ENCODE measurements around the gene MIS12. TPM values are rescaled to one million over a fixed set of nuclear protein-coding genes. Genes with fewer than 3 reads are reported as not detected.

MIS12 gene
- total and polyA plus RNA-seq, 9 of the 15 experiments (the other 6 are each of a cell fraction or from before 2014, with no cell fraction given) = 13.5 to 31.9 (median 25.5) TPM

DNA sequence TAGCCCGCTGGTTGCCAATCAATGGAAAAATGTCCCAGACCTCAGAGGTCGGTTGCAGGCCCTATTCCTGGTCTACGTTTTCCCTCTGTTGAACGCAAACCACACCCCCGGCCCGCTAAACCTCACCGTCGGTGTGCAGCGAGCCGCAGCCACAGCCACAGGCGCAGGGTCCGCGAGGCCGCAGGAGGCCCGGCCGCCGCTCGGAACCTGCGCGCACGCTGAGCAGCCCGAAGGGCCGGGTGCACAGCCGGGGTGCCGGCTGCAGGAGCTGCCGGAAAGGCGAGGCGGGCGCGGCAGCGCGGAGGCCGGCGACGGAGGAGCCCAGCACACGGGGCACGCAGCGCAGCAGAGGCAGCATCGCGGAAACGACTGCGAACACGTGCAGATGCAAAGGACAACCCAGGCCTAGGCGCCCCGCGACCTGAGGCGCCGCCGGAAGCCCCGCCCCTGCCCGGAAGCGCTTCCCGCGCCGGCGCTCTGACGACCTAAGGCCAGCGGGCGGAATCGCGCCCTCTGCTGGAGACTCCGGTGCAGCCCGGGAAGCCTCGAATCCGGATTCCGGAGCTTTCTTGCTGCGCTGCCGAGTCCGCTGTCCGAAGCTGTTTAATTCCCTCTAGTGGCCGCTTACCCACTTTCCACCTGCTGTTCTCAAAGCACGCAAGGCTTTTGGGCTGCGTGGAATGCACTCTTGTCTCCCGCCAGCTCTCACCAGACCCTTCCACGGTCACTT is 47.5 kb upstream of the MIS12 start, which contains the start of gene C1QBP (continued):
- TF ChIP-seq, protein P1, sequence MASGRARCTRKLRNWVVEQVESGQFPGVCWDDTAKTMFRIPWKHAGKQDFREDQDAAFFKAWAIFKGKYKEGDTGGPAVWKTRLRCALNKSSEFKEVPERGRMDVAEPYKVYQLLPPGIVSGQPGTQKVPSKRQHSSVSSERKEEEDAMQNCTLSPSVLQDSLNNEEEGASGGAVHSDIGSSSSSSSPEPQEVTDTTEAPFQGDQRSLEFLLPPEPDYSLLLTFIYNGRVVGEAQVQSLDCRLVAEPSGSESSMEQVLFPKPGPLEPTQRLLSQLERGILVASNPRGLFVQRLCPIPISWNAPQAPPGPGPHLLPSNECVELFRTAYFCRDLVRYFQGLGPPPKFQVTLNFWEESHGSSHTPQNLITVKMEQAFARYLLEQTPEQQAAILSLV (tag; IDR thresholded peaks at IDR 0.05) = no peak
- TF ChIP-seq, protein P2, sequence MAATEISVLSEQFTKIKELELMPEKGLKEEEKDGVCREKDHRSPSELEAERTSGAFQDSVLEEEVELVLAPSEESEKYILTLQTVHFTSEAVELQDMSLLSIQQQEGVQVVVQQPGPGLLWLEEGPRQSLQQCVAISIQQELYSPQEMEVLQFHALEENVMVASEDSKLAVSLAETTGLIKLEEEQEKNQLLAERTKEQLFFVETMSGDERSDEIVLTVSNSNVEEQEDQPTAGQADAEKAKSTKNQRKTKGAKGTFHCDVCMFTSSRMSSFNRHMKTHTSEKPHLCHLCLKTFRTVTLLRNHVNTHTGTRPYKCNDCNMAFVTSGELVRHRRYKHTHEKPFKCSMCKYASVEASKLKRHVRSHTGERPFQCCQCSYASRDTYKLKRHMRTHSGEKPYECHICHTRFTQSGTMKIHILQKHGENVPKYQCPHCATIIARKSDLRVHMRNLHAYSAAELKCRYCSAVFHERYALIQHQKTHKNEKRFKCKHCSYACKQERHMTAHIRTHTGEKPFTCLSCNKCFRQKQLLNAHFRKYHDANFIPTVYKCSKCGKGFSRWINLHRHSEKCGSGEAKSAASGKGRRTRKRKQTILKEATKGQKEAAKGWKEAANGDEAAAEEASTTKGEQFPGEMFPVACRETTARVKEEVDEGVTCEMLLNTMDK (IDR thresholded peaks at IDR 0.05; ENCODE audit: borderline replicate concordance, insufficient read depth, low read depth, low read length, poor library complexity, severe bottlenecking) = peak; percentile 88
- TF ChIP-seq ZBTB7A (IDR thresholded peaks at IDR 0.05; ENCODE audit: borderline replicate concordance, control insufficient read depth, low read depth, low read length) (no peak), ARID1B (IDR thresholded peaks at IDR 0.05) (no peak), MBD1 (CRISPR knock-in tag; IDR thresholded peaks at IDR 0.05) (no peak), PHF20 (IDR thresholded peaks at IDR 0.05; ENCODE audit: partially characterized antibody) (peak; percentile 63), TEAD1 (CRISPR knock-in tag; IDR thresholded peaks at IDR 0.05) (no peak), SIN3A (IDR thresholded peaks at IDR 0.05; ENCODE audit: borderline replicate concordance in 2 of 2, control insufficient read depth in 1 of 2, low read depth in 2 of 2, low read length in 2 of 2) (peak; percentile 83 to 88; a peak in 2 of 4 replicates), POLR2G (IDR thresholded peaks at IDR 0.05; ENCODE audit: low read depth, low read length) (peak; percentile 89), EHMT2 (IDR thresholded peaks at IDR 0.05) (no peak), DACH1 (IDR thresholded peaks at IDR 0.05; ENCODE audit: partially characterized antibody) (no peak), ZNF197 (CRISPR knock-in tag; IDR thresholded peaks at IDR 0.05; ENCODE audit: low read depth) (no peak), BHLHE40 (IDR thresholded peaks at IDR 0.05; ENCODE audit: low read length) (peak; percentile 61; the same call in 1 of the 2 replicates), SUPT5H (IDR thresholded peaks at IDR 0.05) (peak; percentile 47; the same call in 1 of the 2 replicates)
- TF ChIP-seq, protein P3, sequence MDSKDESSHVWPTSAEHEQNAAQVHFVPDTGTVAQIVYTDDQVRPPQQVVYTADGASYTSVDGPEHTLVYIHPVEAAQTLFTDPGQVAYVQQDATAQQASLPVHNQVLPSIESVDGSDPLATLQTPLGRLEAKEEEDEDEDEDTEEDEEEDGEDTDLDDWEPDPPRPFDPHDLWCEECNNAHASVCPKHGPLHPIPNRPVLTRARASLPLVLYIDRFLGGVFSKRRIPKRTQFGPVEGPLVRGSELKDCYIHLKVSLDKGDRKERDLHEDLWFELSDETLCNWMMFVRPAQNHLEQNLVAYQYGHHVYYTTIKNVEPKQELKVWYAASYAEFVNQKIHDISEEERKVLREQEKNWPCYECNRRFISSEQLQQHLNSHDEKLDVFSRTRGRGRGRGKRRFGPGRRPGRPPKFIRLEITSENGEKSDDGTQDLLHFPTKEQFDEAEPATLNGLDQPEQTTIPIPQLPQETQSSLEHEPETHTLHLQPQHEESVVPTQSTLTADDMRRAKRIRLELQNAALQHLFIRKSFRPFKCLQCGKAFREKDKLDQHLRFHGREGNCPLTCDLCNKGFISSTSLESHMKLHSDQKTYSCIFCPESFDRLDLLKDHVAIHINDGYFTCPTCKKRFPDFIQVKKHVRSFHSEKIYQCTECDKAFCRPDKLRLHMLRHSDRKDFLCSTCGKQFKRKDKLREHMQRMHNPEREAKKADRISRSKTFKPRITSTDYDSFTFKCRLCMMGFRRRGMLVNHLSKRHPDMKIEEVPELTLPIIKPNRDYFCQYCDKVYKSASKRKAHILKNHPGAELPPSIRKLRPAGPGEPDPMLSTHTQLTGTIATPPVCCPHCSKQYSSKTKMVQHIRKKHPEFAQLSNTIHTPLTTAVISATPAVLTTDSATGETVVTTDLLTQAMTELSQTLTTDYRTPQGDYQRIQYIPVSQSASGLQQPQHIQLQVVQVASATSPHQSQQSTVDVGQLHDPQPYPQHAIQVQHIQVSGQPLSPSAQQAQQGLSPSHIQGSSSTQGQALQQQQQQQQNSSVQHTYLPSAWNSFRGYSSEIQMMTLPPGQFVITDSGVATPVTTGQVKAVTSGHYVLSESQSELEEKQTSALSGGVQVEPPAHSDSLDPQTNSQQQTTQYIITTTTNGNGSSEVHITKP (IDR thresholded peaks at IDR 0.05; ENCODE audit: partially characterized antibody) = no peak
- TF ChIP-seq, protein P4, sequence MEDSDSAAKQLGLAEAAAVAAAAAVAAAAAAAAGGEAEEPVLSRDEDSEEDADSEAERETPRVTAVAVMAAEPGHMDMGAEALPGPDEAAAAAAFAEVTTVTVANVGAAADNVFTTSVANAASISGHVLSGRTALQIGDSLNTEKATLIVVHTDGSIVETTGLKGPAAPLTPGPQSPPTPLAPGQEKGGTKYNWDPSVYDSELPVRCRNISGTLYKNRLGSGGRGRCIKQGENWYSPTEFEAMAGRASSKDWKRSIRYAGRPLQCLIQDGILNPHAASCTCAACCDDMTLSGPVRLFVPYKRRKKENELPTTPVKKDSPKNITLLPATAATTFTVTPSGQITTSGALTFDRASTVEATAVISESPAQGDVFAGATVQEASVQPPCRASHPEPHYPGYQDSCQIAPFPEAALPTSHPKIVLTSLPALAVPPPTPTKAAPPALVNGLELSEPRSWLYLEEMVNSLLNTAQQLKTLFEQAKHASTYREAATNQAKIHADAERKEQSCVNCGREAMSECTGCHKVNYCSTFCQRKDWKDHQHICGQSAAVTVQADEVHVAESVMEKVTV (CRISPR knock-in tag; IDR thresholded peaks at IDR 0.05) = peak; percentile 47; the same call in 1 of the 2 replicates

Data from K562 (cell line).